DMS53 treated with DMSO at 0.1 percent for 48 hours (cell line): ENCODE measurements around the gene PACS2.

Source experiments
- DNase-seq: peaks from one replicate; lab custom pipeline; 2025; ENCODE audit not compliant: unreplicated experiment; lab: John Stamatoyannopoulos, UW

PACS2 gene

GRCh38 chr14:105367116-105368031 is 52.8 kb downstream of the PACS2 start:
- no peak for DNase-seq

GRCh38 chr14:105368032-105368417 is 53.5 kb downstream of the PACS2 start:
- DNase-seq, result no peak

DNA sequence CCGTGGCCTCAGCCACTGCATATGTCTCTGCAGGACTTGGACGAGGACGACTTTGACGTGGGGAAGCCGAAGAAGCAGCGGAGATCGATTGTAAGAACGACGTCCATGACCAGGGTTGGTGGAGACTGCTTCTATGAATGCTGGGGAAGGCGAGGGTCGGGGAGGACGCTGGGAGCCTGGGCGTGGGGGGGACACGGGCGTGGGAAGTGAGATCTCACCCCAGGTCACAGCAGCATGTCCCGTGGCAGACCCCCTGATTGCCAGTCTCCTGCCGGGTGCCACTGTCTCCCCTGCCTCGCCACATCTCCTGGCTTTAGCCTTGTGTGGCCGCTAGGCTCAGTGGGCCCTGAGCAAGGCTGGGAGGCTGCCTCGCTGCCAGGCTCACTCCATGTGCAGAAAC is 53.9 kb downstream of the PACS2 start:
- no peak for DNase-seq

GRCh38 chr14:105368910-105369652 is 54.5 kb downstream of the PACS2 start:
- no peak for DNase-seq

GRCh38 chr14:105369653-105370040 is 55.1 kb downstream of the PACS2 start:
- no peak for DNase-seq

GRCh38 chr14:105374389-105374788 is 59.8 kb downstream of the PACS2 start:
- DNase-seq, result no peak

DNA sequence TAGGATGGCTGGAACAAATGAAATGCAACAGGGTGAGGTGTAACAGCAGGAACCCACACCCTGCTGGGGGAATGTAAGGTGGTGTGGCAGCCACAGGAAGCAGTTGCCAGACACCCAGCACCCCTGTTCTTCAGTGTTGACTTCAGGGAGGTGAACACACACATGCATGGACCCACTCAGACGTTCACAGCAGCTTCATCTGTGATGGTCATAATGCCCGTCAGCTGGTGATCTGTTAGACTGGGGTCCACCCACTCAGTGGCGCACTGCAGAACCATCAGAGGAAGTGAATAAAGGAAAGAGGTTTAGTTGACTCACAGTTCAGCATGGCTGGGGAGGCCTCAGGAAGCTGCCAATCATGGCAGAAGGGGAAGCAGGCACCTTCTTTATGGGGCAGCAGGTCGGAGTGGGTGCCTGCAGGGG is 61.1 kb downstream of the PACS2 start:
- DNase-seq, result no peak

DNA sequence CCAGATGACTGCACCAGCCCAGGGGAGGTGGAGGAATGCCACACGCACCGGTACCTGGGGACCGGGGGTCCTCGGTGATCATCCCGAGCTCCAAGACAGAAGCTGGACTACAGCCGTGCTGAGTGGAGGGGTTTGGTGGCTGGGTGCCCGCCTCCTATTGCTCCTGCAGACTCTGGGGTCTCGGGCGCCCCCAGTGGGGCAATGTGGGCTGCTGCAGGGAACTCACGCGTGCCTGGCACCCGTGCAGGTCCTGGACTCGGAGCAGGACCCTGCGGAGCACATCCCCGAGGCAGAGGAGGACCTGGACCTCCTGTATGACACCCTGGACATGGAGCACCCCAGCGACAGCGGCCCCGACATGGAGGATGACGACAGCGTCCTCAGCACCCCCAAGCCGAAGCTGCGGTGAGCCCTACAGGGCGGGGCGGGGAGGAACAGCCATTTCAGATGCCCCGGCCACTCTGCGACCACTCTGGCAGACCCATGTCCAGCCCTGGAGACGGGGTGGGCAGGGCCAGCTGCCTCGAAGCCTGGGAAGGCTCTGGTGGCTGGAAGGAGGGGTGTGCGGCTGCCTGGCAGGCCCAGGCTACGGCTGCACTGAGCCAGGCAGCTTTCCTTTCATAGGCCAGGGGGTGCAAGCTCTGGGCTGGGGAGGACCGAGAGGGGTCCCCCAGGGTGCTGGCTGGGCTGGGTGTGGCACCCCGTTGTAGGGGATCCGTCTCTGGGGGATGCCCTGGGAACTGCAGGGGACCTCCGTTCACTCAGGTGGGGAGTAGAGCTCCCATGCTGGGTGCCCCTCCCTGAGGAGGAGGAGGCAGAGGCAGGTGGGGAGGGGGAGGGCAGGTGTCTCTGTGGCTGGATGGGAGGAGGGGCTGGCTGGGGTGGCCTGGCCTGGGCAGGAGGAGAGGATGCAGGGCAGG is 62.2 kb downstream of the PACS2 start:
- no peak for DNase-seq

DNA sequence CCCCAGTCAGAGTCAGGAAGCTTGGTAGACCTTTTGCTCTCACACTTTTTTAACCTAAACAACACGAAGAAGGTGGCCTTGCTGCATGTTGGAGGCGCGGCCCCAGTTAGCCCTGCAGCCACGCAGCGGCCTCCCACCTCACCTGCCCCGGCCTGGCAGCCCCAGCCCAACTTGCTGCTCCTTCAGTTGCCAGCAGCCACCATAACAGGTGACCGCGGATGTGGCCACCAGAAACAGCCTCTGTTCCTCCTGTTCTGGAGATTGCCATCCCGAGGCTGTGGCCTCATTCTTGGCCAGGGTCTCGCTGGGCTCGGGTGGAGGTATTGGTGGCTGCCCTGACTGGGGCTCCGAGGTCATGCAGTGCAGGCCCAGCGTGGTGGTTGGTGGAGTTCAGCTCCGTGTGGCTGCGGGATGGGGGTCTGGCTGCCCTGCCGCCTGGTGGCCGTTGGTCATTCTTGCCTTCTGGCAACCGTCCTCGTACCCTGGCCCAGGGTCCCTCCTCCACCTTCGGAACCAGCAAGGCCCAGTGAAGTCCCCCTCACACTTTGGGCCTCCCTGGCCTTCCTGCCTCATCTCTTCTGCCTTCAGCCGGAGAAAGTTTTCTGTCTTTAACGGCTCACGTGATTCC is 63.1 kb downstream of the PACS2 start:
- no peak for DNase-seq

GRCh38 chr14:105378199-105378598 is 63.7 kb downstream of the PACS2 start:
- no peak for DNase-seq

GRCh38 chr14:105378873-105379685 is 64.5 kb downstream of the PACS2 start:
- DNase-seq, result no peak

DNA sequence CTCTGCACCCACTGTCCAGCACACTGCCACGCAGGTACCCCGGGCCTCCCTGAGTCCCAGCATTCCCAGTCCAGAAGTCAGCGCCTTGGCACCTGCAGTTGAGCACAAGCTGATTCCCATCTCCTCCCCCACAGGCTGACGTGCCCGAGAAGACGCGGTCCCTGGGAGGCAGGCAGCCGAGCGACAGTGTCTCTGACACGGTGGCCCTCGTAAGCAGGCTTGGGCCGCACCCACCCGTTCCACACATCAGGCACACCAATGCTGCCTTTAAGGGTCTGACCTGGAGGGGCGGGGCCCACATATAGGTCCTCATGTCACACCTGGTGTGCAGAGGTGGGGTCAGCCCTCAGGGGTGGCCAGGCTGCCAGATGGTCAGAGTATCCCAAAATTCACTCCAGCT is 65.4 kb downstream of the PACS2 start:
- DNase-seq, result no peak

DNA sequence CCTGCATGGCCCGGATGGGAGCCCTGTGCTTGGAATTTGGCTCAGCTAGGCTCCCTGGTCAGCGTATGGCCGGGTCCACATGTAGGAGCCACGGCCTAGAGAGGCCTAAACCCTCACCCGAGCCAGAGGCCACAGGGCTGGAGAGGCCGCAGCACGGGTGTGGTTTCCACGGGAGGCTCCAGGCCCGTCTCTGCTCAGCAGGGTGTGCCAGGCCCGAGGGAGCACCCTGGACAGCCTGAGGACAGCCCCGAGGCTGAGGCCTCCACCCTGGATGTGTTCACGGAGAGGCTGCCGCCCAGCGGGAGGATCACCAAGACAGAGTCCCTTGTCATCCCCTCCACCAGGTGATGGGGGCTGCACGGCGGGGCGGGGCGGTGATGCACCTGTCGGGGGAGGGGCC is 66.2 kb downstream of the PACS2 start:
- no peak for DNase-seq

DNA sequence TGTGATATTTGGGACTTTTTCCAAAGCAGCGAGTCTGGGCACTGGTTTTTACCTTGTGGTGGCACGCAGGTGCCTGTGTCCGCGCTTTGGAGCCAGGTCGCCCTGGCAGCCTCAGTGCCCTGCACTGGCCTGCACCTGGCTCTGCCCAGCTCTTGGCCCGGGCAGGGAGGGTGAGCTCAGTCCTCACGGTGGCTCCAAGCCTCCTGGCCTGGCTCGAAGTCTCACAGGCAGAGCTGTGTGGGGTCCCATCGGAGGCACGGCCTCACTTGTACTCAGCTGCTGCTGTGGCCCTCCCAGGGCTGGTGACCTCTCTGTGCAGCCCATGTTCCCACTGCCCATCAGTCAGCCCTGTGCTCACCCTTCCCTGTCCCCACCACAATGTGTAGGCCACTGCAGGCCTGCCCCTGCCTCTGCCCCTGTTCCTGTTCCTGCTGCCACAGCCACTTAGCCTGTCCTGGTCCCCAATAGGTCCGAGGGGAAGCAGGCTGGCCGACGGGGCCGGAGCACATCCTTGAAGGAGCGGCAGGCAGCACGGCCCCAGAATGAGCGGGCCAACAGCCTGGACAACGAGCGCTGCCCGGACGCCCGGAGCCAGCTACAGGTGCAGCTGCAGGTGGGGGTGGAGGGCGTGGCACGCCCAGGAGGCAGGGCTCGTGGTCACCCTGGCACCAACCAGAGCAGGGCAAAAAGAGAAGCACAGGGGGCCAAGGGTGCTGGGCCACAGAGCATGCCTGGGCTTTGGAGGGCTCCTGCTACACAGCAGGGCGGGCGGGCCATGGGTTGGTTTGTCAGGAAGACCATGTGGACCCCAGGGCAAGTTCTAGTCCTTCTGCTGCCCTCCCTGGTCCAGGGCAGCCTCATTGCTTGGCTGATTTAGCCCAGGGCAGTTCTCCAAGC is 67.1 kb downstream of the PACS2 start:
- DNase-seq, result no peak

DNA sequence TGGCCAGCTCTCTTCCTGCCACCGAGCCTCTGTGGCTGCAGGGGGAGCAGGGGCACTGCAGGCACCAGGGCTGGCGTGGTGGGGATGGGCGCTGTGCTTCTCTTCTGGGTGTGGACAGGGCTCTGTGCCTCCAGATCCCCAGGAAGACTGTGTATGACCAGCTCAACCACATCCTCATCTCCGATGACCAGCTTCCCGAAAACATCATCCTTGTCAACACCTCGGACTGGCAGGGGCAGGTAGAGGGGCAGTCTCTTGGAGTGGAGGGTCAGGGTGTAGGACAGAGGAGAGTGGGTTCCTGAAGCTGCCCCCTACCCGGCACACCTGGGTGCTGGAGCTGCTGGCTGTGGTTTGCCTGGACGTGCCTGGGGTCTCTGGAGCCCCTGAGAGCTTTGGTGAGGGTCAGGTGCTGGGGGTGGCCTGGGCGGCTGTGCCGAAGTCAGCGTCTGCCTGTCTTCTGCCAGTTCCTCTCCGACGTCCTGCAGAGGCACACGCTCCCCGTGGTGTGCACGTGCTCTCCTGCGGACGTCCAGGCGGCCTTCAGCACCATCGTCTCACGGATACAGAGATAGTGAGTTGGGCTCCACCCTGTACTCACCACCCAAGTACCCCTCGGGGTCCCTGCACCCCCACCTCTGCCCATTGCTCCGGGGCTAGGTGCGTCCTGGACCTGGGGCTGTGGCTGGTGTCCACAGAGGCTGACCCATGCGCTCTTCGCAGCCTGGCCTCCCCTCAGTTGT is 68.0 kb downstream of the PACS2 start:
- DNase-seq, result no peak

GRCh38 chr14:105383083-105383730 is 68.7 kb downstream of the PACS2 start:
- no peak for DNase-seq

- no peak for DNase-seq
Measured at GRCh38 chr14:105384041-105384557, 69.6 kb downstream of the PACS2 start.
